BE2C (cell line): ENCODE data around the gene TOMM7.
"Not testable (repeated sequence)": the region's sequence is repeated elsewhere in the genome, so short reads cannot be mapped to it uniquely, and the experiment has no call there.

Experiments
- DNase-seq: peaks from one replicate; pipeline ENCODE4 v3.0.0-alpha.2; 2020
- H3K27me3 ChIP-seq: fragments of 250-450 bp; sonication (Bioruptor Pico); 2 replicates; pipeline ENCODE4 v1.5.1; 2020; ENCODE audit warnings: mild to moderate bottlenecking
- H3K36me3 ChIP-seq: fragments of 250-450 bp; sonication (Bioruptor Pico); 2 replicates; pipeline ENCODE4 v1.5.1; 2020; ENCODE audit warnings: mild to moderate bottlenecking
- H3K4me1 ChIP-seq: fragments of 250-450 bp; sonication (Bioruptor Pico); 2 replicates; pipeline ENCODE4 v1.5.1; 2020
- H3K4me3 ChIP-seq: 2 replicates; pipeline ENCODE4 v1.5.1; 2011; ENCODE audit warnings: low read depth, low read length
- H3K9me3 ChIP-seq: fragments of 250-450 bp; sonication (Bioruptor Pico); 2 replicates; pipeline ENCODE4 v1.5.1; 2020
- TF ChIP-seq, protein P1 (sequence below): IDR thresholded peaks from 2 replicates; pipeline ENCODE4 v1.5.1; 2012; ENCODE audit warnings: mild to moderate bottlenecking, low read depth, low read length

Gene TOMM7

DNA sequence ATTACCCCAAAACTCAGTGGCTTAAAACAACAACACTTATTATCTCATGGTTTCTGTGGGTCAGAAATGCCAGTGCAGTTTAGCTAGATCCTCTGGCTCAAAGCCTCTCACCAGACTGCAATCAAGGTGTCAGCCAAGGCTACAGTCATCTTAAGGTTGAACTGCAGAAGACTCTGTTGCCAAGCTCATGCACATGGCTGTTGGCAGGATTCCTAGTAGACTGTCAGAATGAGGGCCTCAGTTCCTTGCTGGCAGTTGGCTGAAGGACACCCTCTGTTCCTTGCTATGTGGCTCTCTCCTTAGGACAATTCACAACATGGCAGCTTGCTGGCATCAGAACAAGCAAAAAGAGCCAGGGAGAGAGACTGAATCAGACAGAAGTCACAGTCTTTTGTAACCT lies 34.7 kb downstream of the TOMM7 start:
- no peaks in the 10 kb centered on the region for H3K9me3 ChIP-seq
- no peak for DNase-seq
- TF ChIP-seq, protein P1, sequence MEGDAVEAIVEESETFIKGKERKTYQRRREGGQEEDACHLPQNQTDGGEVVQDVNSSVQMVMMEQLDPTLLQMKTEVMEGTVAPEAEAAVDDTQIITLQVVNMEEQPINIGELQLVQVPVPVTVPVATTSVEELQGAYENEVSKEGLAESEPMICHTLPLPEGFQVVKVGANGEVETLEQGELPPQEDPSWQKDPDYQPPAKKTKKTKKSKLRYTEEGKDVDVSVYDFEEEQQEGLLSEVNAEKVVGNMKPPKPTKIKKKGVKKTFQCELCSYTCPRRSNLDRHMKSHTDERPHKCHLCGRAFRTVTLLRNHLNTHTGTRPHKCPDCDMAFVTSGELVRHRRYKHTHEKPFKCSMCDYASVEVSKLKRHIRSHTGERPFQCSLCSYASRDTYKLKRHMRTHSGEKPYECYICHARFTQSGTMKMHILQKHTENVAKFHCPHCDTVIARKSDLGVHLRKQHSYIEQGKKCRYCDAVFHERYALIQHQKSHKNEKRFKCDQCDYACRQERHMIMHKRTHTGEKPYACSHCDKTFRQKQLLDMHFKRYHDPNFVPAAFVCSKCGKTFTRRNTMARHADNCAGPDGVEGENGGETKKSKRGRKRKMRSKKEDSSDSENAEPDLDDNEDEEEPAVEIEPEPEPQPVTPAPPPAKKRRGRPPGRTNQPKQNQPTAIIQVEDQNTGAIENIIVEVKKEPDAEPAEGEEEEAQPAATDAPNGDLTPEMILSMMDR, result no peak

DNA sequence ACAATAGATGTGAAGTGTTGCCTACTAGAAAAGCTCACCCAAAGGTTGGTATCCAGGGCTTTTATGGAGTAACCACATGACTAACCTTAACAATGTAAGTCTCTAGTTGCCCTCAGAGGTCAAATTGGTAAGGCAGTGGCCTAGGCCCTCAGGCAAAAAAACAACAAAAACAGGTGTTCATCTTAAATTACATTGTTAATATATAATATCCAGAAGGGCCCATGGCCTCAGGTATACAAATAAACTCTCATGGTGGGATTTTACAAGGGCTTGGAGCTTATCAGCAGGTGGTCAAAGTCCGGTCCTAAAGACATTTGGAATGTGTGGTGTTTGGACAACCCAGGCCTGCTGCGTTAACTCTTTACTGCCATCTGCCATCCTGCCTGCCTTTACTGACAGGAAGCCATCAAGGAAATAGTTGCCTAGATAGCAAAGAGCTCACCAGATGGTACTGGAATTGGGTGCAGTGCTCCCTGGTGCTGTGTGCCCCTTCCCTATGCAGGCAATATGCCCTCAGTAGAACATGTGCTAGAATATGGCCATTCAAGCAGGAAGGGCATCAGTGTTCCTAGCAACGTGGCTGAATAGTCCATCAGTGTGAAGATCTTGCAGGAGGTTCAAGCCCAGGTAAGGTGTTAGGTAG lies 36.2 kb downstream of the TOMM7 start:
- no peak for DNase-seq
- H3K9me3 ChIP-seq, result no peaks in the 10 kb centered on the region
- no peaks in the 10 kb centered on the region for H3K36me3 ChIP-seq
- TF ChIP-seq, protein P1, result no peak
- no peaks in the 10 kb centered on the region; the same call in 1 of the 2 replicates for H3K27me3 ChIP-seq
- H3K4me3 ChIP-seq, result no peak overlapping the region
- H3K4me1 ChIP-seq, result no peaks in the 10 kb centered on the region

More for the DNA sequence above, 34.7 kb downstream of the TOMM7 start:
- Histone ChIP-seq H3K4me1 (no peaks in the 10 kb centered on the region), H3K36me3 (no peaks in the 10 kb centered on the region), H3K4me3 (no peak overlapping the region), H3K27me3 (peaks cover 4% of the 10 kb centered on the region; the same call in 1 of the 2 replicates)

DNA sequence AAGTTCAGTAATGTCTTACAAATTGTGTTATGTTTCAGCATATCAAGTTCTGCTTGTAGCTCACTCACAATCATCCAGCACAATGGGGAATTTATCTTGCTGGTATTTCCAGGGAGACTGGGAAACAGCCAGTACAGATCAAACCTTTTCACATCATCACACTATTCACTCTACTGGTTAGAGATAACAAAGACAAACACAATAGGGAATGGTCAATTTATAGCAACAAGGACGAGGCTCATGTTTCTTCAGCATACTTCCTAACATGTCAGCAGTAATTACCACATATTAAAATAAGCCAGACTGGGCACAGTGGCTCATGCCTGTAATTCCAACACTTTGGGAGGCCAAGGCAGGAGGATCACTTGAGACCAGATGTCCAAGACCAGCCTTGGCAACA lies 38.3 kb downstream of the TOMM7 start:
- Histone ChIP-seq H3K4me3 (no peak overlapping the region), H3K4me1 (no peaks in the 10 kb centered on the region), H3K27me3 (no peaks in the 10 kb centered on the region), H3K36me3 (no peaks in the 10 kb centered on the region), H3K9me3 (no peaks in the 10 kb centered on the region)
- no peak for DNase-seq
- TF ChIP-seq, protein P1, result no peak

DNA sequence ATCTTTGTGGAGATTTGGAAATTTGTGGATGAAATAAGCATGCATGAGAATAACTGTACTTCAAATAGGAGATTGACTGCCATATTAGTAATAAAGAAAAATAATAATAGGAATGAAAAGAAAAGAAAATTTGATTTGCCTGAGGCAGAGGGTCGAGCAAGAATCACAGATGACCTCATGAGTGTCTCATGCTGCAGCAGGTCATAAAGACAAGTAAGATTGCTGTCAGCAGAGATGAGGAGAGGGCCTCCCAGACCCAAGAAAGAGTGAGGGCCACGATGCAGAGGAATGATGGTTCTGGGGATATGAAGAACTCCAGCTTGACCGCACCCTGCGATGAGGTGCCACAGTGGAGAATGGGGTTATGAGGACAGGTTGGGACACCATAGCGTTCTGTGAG lies 39.2 kb downstream of the TOMM7 start:
- H3K4me3 ChIP-seq, result no peak overlapping the region
- TF ChIP-seq, protein P1, result no peak
- H3K9me3 ChIP-seq, result no peaks in the 10 kb centered on the region
- H3K27me3 ChIP-seq, result no peaks in the 10 kb centered on the region
- no peaks in the 10 kb centered on the region for H3K4me1 ChIP-seq
- no peaks in the 10 kb centered on the region for H3K36me3 ChIP-seq
- no peak for DNase-seq

DNA sequence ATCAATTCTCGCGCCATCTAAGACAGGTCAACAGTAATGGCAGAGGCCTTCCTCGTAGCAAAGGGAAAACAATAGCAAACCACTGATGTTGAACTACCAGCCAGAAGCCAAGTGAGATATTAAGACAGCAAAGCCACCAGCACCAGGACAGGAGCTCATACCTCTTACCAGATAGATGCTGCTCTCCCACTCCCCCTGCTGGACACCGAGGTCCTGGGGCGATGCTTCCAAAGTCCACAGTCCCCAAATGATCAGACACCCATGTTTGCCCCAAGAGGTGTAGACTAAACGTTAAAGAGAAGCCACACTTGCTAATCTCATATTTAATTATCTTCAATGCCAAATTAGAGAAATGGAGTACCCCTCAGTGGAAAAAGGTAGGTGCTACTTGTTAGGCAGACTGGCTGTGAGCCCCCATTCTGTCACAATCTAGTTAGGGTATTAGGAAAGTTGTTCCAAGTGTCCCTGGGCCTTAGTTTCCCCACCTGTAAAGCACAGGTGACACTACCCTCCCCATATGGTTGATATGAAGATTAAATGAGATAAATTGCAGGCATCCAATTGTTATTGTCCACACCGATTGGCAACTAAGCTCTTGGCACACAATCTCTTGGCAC lies 39.9 kb downstream of the TOMM7 start:
- DNase-seq, result peak; percentile 81
- Histone ChIP-seq H3K4me1 (no peaks in the 10 kb centered on the region), H3K27me3 (no peaks in the 10 kb centered on the region), H3K4me3 (no peak overlapping the region), H3K36me3 (no peaks in the 10 kb centered on the region), H3K9me3 (no peaks in the 10 kb centered on the region)
- TF ChIP-seq, protein P1, result peak; percentile 92

DNA sequence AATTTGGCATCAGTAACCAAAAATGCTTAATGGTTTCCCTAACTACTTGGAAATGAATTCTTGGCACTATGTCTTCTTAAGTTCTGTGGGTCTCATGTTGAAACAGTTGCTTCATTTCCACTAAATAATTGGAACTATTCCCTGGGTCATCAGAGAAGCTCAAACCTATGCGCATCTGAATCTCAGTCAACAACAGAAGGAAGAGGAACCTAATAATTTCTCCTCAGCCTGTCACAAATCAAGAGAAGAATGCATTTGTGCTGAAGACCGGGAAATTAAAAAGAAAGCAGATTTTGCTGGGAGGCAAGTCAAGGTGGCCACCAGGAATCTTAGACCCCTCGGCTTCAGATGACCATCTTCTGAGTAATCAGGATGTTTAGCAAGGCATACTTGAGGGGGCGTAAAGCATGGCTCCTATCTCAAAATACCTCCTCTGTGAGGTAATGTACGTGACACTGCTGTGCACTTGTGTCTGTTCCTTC lies 41.4 kb downstream of the TOMM7 start:
- Histone ChIP-seq H3K9me3 (no peaks in the 10 kb centered on the region), H3K27me3 (no peaks in the 10 kb centered on the region; the same call in 1 of the 2 replicates), H3K36me3 (no peaks in the 10 kb centered on the region), H3K4me1 (no peaks in the 10 kb centered on the region), H3K4me3 (no peak overlapping the region)
- DNase-seq, result no peak
- TF ChIP-seq, protein P1, result no peak

DNA sequence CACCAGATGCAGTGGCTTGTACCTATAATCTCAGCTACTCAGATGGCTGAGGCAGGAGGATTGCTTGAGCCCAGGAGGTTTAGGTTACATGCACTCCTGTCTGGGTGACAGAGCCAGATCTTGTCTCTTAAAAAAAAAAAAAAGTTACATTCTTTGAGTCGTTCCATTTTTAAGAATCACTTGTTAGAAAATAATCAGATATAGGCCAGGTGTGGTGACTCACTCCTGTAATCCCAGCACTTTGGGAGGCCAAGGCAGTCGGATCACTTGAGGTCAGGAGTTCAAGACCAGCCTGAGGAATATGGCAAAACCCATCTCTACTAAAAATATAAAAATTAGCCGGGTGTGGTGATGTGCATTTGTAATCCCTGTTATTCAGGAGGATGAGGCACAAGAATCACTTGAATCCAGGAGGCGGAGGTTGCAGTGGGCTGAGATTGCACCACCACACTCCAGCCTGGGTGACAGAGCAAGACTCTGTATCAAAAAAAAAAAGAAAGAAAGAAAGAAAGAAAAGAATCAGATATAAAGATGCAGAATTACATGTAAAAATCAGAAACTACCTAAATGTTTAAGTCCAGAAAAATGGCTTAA lies 42.8 kb downstream of the TOMM7 start:
- not testable (repeated sequence) for DNase-seq

More for the DNA sequence above, 42.8 kb downstream of the TOMM7 start:
- H3K4me1 ChIP-seq, H3K4me3 ChIP-seq, H3K9me3 ChIP-seq, H3K36me3 ChIP-seq, H3K27me3 ChIP-seq: not testable (repeated sequence)
